Activated B cell treated with CpG ODN at 0.5 μM for 24 hours (primary cell): ENCODE measurements around the gene NCOA6. TPM values are rescaled to one million over a fixed set of nuclear protein-coding genes. Genes with fewer than 3 reads are reported as not detected.

Experiments
- ATAC-seq: fragments of 200-7000 bp; cut with Tn5 transposase; one replicate; pipeline ENCODE4 v1.10.0; 2021; ENCODE audit warnings: low read depth, mild to moderate bottlenecking, moderate library complexity
- CTCF ChIA-PET: fragments of 350-600 bp; sonication (Branson Sonifier 250); formaldehyde crosslinking; loops from one replicate; lab custom pipeline; 2021; ENCODE audit warnings: antibody characterized with exemption; lab: Charles Lee
- POLR2A ChIA-PET: fragments of 350-600 bp; sonication (Branson Sonifier 250); formaldehyde crosslinking; loops from one replicate; lab custom pipeline; 2021; ENCODE audit warnings: antibody characterized with exemption; lab: Charles Lee
- DNase-seq: peaks from one replicate; pipeline ENCODE4 v3.0.0; 2022
- H3K27ac Mint-ChIP-seq: one replicate; pipeline ENCODE4 v1.8.0; 2020; ENCODE audit warnings: mixed read lengths
- H3K27me3 Mint-ChIP-seq: one replicate; pipeline ENCODE4 v1.8.0; 2021; ENCODE audit warnings: mixed read lengths
- H3K36me3 Mint-ChIP-seq: one replicate; pipeline ENCODE4 v1.8.0; 2021; ENCODE audit warnings: low read depth, mixed read lengths
- H3K4me1 Mint-ChIP-seq: one replicate; pipeline ENCODE4 v1.8.0; 2021; ENCODE audit warnings: mixed read lengths
- H3K4me3 Mint-ChIP-seq: one replicate; pipeline ENCODE4 v1.8.0; 2020; ENCODE audit warnings: mild to moderate bottlenecking, mixed read lengths
- H3K9me3 Mint-ChIP-seq: one replicate; pipeline ENCODE4 v1.8.0; 2020; ENCODE audit warnings: mixed read lengths
- CTCF ChIP-seq: fragments of 200-600 bp; IDR thresholded peaks from one replicate; pipeline ENCODE4 v1.8.0; 2022; ENCODE audit warnings: antibody characterized with exemption, mild to moderate bottlenecking
- intact Hi-C: fragments of 100-400 bp; cut with micrococcal nuclease; formaldehyde crosslinking; loops from one replicate; pipeline ENCODE4 v1.15.1; 2024
- total RNA-seq: library from RNA; stranded (reverse); gene quantifications from 2 replicates; pipeline ENCODE4 v1.2.3, GENCODE V29; 2022

The NCOA6 gene
- total RNA-seq, 1 donor from 2014 or later, result 24.0 TPM

GRCh38 chr20:34774886-34775285 is 50.6 kb downstream of the NCOA6 start:
- ChIA-PET CTCF (interaction anchor here (1.1 kb wide), 1 partner anchor 11 kb away, joined by 4 read pairs; no protein-coding TSS in a partner anchor), POLR2A (no interaction called here)
- Mint-ChIP-seq H3K4me3 (no peak overlapping the region), H3K4me1 (no peaks in the 10 kb centered on the region), H3K27ac (no peak overlapping the region), H3K9me3 (no peaks in the 10 kb centered on the region), H3K36me3 (peaks cover 44% of the 10 kb centered on the region), H3K27me3 (no peaks in the 10 kb centered on the region)
- intact Hi-C loops, result no loop called here
- no peak for DNase-seq
- ATAC-seq, result no peak
- no peak for TF ChIP-seq CTCF

GRCh38 chr20:34774449-34774848 is 51.0 kb downstream of the NCOA6 start:
- no peak overlapping the region for H3K4me3 Mint-ChIP-seq
- H3K27ac Mint-ChIP-seq, result no peak overlapping the region
- ATAC-seq (no peak), DNase-seq (no peak)
- no peaks in the 10 kb centered on the region for H3K27me3 Mint-ChIP-seq
- ChIA-PET POLR2A (no interaction called here), CTCF (no interaction called here)
- H3K36me3 Mint-ChIP-seq, result peaks cover 42% of the 10 kb centered on the region
- H3K4me1 Mint-ChIP-seq, result no peaks in the 10 kb centered on the region
- intact Hi-C loops, result no loop called here
- no peak for TF ChIP-seq CTCF
- H3K9me3 Mint-ChIP-seq, result no peaks in the 10 kb centered on the region

- ChIA-PET CTCF (no interaction called here), POLR2A (no interaction called here)
- ATAC-seq, result no peak
Observed at GRCh38 chr20:34773726-34774125, 51.7 kb downstream of the NCOA6 start.

GRCh38 chr20:34772437-34772836 is 53.0 kb downstream of the NCOA6 start:
- ChIA-PET POLR2A (no interaction called here), CTCF (interaction anchor here (1.1 to 2.0 kb wide), 2 partner anchors 454 to 460 kb away, joined by 3 to 9 read pairs; no protein-coding TSS in a partner anchor)
- no peak for ATAC-seq
- H3K4me1 Mint-ChIP-seq, result no peaks in the 10 kb centered on the region
- H3K27me3 Mint-ChIP-seq, result no peaks in the 10 kb centered on the region
- peaks cover 57% of the 10 kb centered on the region for H3K36me3 Mint-ChIP-seq
- H3K9me3 Mint-ChIP-seq, result no peaks in the 10 kb centered on the region
- no peak overlapping the region for H3K4me3 Mint-ChIP-seq
- no peak overlapping the region for H3K27ac Mint-ChIP-seq
- no peak for DNase-seq
- TF ChIP-seq CTCF, result no peak
- intact Hi-C loops, result no loop called here

More at GRCh38 chr20:34773726-34774125, 51.7 kb downstream of the NCOA6 start:
- Mint-ChIP-seq H3K27me3 (no peaks in the 10 kb centered on the region), H3K9me3 (no peaks in the 10 kb centered on the region), H3K36me3 (peaks cover 46% of the 10 kb centered on the region), H3K4me1 (no peaks in the 10 kb centered on the region), H3K27ac (no peak overlapping the region), H3K4me3 (no peak overlapping the region)
- TF ChIP-seq CTCF, result no peak
- intact Hi-C loops, result no loop called here
- no peak for DNase-seq

- intact Hi-C loops, result no loop called here
- no peak for TF ChIP-seq CTCF
- Mint-ChIP-seq H3K27ac (no peak overlapping the region), H3K4me3 (no peak overlapping the region), H3K27me3 (no peaks in the 10 kb centered on the region), H3K36me3 (peaks cover 63% of the 10 kb centered on the region), H3K4me1 (no peaks in the 10 kb centered on the region), H3K9me3 (no peaks in the 10 kb centered on the region)
- no peak for DNase-seq
- CTCF ChIA-PET, result interaction anchor here (1.0 to 2.0 kb wide), 2 partner anchors 10 to 459 kb away, joined by 3 to 9 read pairs; no protein-coding TSS in a partner anchor
- POLR2A ChIA-PET, result no interaction called here
- no peak for ATAC-seq
Observed at GRCh38 chr20:34771680-34772081, 53.8 kb downstream of the NCOA6 start.
